Measurements from ENCODE around the gene YOD1. TPM values are rescaled to one million over a fixed set of nuclear protein-coding genes. Genes with fewer than 3 reads are reported as not detected.

The YOD1 gene
- total and polyA plus RNA-seq, 2 of the 13 experiments (the other 11 are each of a cell fraction or from before 2014, with no cell fraction given) = 3.4 to 9.1 TPM

- H3K9ac ChIP-seq (ENCODE audit: insufficient read depth, low read depth, low read length) = no peak overlapping the region
- H3K27me3 ChIP-seq (ENCODE audit: control insufficient read depth in 1 of 2, insufficient read depth in 2 of 2, low read length in 2 of 2) = no peaks in the 10 kb centered on the region
- CTCF ChIA-PET (ENCODE audit: low intra/inter-chr PET ratio, low total read pairs) = no interaction called here
- intact Hi-C loops (cut with micrococcal nuclease; ENCODE audit: unreplicated experiment) = no loop called here
- peak overlapping the region; percentile 66 for H3K4me2 ChIP-seq (ENCODE audit: low read depth, low read length)
- peaks cover 100% of the 10 kb centered on the region for H3K4me1 ChIP-seq (ENCODE audit: insufficient read depth, low read length)
- POLR2A ChIA-PET = interaction anchor here (0.8 to 1.9 kb wide), 6 partner anchors 8 to 297 kb away, joined by 3 to 8 read pairs (median 4); partner anchors contain the start of genes C1orf116, CD55 and PFKFB2
- 65% methylated on average over 16 of the region's 18 CpGs for WGBS (ENCODE audit: low lambda C conversion rate)
- no peak overlapping the region for H3K4me3 ChIP-seq (replicated peaks in 1 of 3; ENCODE audit: insufficient read depth in 1 of 3, low read depth in 2 of 3, low read length in 3 of 3)
- no peaks in the 10 kb centered on the region for H4K20me1 ChIP-seq (ENCODE audit: insufficient read depth, low read length)
- in situ Hi-C loops (cut with HindIII; ENCODE audit: extremely low pct_ligation_motif_present, low pct_unique_long_range_greater_than_20kb) = no loop called here
- TF ChIP-seq SALL1 (CRISPR knock-in tag; IDR thresholded peaks at IDR 0.05) = 0 out of 2 replicates have a peak, but pooled peaks have one; percentile 6
- no peak for TF ChIP-seq ZNF841 (CRISPR knock-in tag; IDR thresholded peaks at IDR 0.05; ENCODE audit: borderline replicate concordance)
- TF ChIP-seq GLI4 (CRISPR knock-in tag; IDR thresholded peaks at IDR 0.05; ENCODE audit: borderline replicate concordance) = 0 out of 2 replicates have a peak, but pooled peaks have one; percentile 54
- no peak for TF ChIP-seq NPAS2 (CRISPR knock-in tag; IDR thresholded peaks at IDR 0.05; ENCODE audit: borderline replicate concordance)
- no peak for TF ChIP-seq NCOR1 (IDR thresholded peaks at IDR 0.05; ENCODE audit: borderline replicate concordance, low read length)
- TF ChIP-seq SOX13 (IDR thresholded peaks at IDR 0.05) = no peak
- TF ChIP-seq SOX13 (CRISPR knock-in tag; conservative IDR thresholded peaks at IDR 0.05 in 1 of 2, IDR thresholded peaks at IDR 0.05 in 1 of 2) = no peak
- no peaks in the 10 kb centered on the region for H3K79me2 ChIP-seq (ENCODE audit: insufficient read depth, low read length)
- FAIRE-seq (no peak), DNase-seq (ENCODE audit: low spot score) (no peak), ATAC-seq (no peak)
- H2AFZ ChIP-seq (ENCODE audit: low read length) = no peak overlapping the region
- BruUV-seq (replicated peaks) = no TSS peak
- no peaks in the 10 kb centered on the region for H3K36me3 ChIP-seq (replicated peaks in 1 of 2; ENCODE audit: control insufficient read depth in 1 of 2, insufficient read depth in 2 of 2, low read length in 2 of 2)
- H3K9me3 ChIP-seq (ENCODE audit: low read length) = no peaks in the 10 kb centered on the region
- H3K27ac ChIP-seq (ENCODE audit: extremely low read length, insufficient read depth, low read length) = no peak overlapping the region
These were observed 26.5 kb downstream of the YOD1 start for GRCh38 chr1:207024202-207025145.
